Measurements from ENCODE around the gene SLC26A11. TPM values are rescaled to one million over a fixed set of nuclear protein-coding genes. Genes with fewer than 3 reads are reported as not detected.

The SLC26A11 gene
- total and polyA plus RNA-seq, 2 of the 13 experiments (the other 11 are each of a cell fraction or from before 2014, with no cell fraction given), result 8.7 to 13.2 TPM

GRCh38 chr17:80195671-80196529, 24.3 kb upstream of the SLC26A11 start (continued):
- TF ChIP-seq HNF1B (CRISPR knock-in tag; IDR thresholded peaks at IDR 0.05), result no peak
- TF ChIP-seq, protein P1, sequence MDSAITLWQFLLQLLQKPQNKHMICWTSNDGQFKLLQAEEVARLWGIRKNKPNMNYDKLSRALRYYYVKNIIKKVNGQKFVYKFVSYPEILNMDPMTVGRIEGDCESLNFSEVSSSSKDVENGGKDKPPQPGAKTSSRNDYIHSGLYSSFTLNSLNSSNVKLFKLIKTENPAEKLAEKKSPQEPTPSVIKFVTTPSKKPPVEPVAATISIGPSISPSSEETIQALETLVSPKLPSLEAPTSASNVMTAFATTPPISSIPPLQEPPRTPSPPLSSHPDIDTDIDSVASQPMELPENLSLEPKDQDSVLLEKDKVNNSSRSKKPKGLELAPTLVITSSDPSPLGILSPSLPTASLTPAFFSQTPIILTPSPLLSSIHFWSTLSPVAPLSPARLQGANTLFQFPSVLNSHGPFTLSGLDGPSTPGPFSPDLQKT (CRISPR knock-in tag; IDR thresholded peaks at IDR 0.05; ENCODE audit: borderline replicate concordance), result no peak
- TF ChIP-seq KLF15 (CRISPR knock-in tag; IDR thresholded peaks at IDR 0.05; ENCODE audit: borderline replicate concordance), result no peak
- TF ChIP-seq, protein P2, sequence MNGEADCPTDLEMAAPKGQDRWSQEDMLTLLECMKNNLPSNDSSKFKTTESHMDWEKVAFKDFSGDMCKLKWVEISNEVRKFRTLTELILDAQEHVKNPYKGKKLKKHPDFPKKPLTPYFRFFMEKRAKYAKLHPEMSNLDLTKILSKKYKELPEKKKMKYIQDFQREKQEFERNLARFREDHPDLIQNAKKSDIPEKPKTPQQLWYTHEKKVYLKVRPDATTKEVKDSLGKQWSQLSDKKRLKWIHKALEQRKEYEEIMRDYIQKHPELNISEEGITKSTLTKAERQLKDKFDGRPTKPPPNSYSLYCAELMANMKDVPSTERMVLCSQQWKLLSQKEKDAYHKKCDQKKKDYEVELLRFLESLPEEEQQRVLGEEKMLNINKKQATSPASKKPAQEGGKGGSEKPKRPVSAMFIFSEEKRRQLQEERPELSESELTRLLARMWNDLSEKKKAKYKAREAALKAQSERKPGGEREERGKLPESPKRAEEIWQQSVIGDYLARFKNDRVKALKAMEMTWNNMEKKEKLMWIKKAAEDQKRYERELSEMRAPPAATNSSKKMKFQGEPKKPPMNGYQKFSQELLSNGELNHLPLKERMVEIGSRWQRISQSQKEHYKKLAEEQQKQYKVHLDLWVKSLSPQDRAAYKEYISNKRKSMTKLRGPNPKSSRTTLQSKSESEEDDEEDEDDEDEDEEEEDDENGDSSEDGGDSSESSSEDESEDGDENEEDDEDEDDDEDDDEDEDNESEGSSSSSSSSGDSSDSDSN (CRISPR knock-in tag; IDR thresholded peaks at IDR 0.05), result peak; percentile 40
- TF ChIP-seq STAG1 (CRISPR knock-in tag; IDR thresholded peaks at IDR 0.05), result peak; percentile 87
- TF ChIP-seq, protein P3, sequence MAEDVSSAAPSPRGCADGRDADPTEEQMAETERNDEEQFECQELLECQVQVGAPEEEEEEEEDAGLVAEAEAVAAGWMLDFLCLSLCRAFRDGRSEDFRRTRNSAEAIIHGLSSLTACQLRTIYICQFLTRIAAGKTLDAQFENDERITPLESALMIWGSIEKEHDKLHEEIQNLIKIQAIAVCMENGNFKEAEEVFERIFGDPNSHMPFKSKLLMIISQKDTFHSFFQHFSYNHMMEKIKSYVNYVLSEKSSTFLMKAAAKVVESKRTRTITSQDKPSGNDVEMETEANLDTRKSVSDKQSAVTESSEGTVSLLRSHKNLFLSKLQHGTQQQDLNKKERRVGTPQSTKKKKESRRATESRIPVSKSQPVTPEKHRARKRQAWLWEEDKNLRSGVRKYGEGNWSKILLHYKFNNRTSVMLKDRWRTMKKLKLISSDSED (CRISPR knock-in tag; IDR thresholded peaks at IDR 0.05), result no peak
- TF ChIP-seq TMF1 (CRISPR knock-in tag; IDR thresholded peaks at IDR 0.05; ENCODE audit: low read depth), result peak; percentile 29; the same call in 1 of the 2 replicates
- TF ChIP-seq SRF (IDR thresholded peaks at IDR 0.05; ENCODE audit: low read depth, low read length), result no peak
- no peak for TF ChIP-seq SP140L (CRISPR knock-in tag; IDR thresholded peaks at IDR 0.05; ENCODE audit: borderline replicate concordance)
- peak; percentile 57; the same call in 1 of the 2 replicates for TF ChIP-seq TARDBP (CRISPR knock-in tag; IDR thresholded peaks at IDR 0.05)
- no peak for TF ChIP-seq ZNF33A (CRISPR knock-in tag; IDR thresholded peaks at IDR 0.05; ENCODE audit: borderline replicate concordance)
- TF ChIP-seq PAX8 (CRISPR knock-in tag; IDR thresholded peaks at IDR 0.05; ENCODE audit: borderline replicate concordance), result no peak
- no peak for TF ChIP-seq SRSF1 (optimal IDR thresholded peaks at IDR 0.05; ENCODE audit: low read depth, low read length)
- TF ChIP-seq, protein P4, sequence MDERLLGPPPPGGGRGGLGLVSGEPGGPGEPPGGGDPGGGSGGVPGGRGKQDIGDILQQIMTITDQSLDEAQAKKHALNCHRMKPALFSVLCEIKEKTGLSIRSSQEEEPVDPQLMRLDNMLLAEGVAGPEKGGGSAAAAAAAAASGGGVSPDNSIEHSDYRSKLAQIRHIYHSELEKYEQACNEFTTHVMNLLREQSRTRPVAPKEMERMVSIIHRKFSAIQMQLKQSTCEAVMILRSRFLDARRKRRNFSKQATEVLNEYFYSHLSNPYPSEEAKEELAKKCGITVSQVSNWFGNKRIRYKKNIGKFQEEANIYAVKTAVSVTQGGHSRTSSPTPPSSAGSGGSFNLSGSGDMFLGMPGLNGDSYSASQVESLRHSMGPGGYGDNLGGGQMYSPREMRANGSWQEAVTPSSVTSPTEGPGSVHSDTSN (CRISPR knock-in tag; IDR thresholded peaks at IDR 0.05), result no peak
- no peak for TF ChIP-seq ZKSCAN8 (CRISPR knock-in tag; IDR thresholded peaks at IDR 0.05; ENCODE audit: borderline replicate concordance)
- TF ChIP-seq MED1 (CRISPR knock-in tag; IDR thresholded peaks at IDR 0.05), result no peak; the same call in 1 of the 2 replicates
- TF ChIP-seq FOXK2 (IDR thresholded peaks at IDR 0.05), result 0 out of 2 replicates have a peak, but pooled peaks have one; percentile 8
- TF ChIP-seq ZNF280B (CRISPR knock-in tag; IDR thresholded peaks at IDR 0.05; ENCODE audit: borderline replicate concordance), result 0 out of 2 replicates have a peak, but pooled peaks have one; percentile 13
- TF ChIP-seq FOXO1 (CRISPR knock-in tag; IDR thresholded peaks at IDR 0.05), result peak; percentile 31; the same call in 1 of the 2 replicates

All from HepG2 (cell line).